Fibroblast of skin of left biceps (primary cell): ENCODE results near the gene ALG2.

ENCODE experiments used
- DNase-seq, 2 experiments: peaks; one replicate each; pipeline ENCODE4 v3.0.0-alpha.2; 2013; ENCODE audit warnings: low read depth in 2 of 2

The ALG2 gene

GRCh38 chr9:99172124-99173091 lies 49.3 kb downstream of the ALG2 start:
- no peak for DNase-seq

GRCh38 chr9:99171225-99172123 lies 50.3 kb downstream of the ALG2 start:
- no peak for DNase-seq

GRCh38 chr9:99169982-99170761 lies 51.6 kb downstream of the ALG2 start:
- DNase-seq, result no peak

- DNase-seq, result no peak
Measured at GRCh38 chr9:99169086-99169485, 52.7 kb downstream of the ALG2 start.

GRCh38 chr9:99167694-99168093 lies 54.0 kb downstream of the ALG2 start:
- no peak for DNase-seq

GRCh38 chr9:99167119-99167518 lies 54.6 kb downstream of the ALG2 start:
- DNase-seq, result no peak
